BLaER1 treated with 17β-estradiol and CSF1 and Interleukin-3, amounts not matched to agents 10 nM and 100 nM (cell line): ENCODE results near the gene CHMP2B.
"Not testable (repeated sequence)": the region's sequence is repeated elsewhere in the genome, so short reads cannot be mapped to it uniquely, and the experiment has no call there.

Source experiments
- H3K27ac ChIP-seq, 11 experiments: shearing (Covaris generic); formaldehyde crosslinking; 2 replicates each; pipeline ENCODE4 v1.8.1; 2022
- H3K27me3 ChIP-seq, 11 experiments: shearing (Covaris generic); formaldehyde crosslinking; 2 replicates each; pipeline ENCODE4 v1.8.1; 2022
- H3K36me3 ChIP-seq, 11 experiments: shearing (Covaris generic); formaldehyde crosslinking; 2 replicates each; pipeline ENCODE4 v1.8.1; 2022
- H3K4me1 ChIP-seq, 10 experiments: shearing (Covaris generic); formaldehyde crosslinking; 2 replicates each; pipeline ENCODE4 v1.8.1; 2022
- H3K4me2 ChIP-seq, 11 experiments: shearing (Covaris generic); formaldehyde crosslinking; 2 replicates each; pipeline ENCODE4 v1.8.1; 2022
- H3K4me3 ChIP-seq, 10 experiments: shearing (Covaris generic); formaldehyde crosslinking; 2 replicates each; pipeline ENCODE4 v1.8.1; 2022
- H3K9ac ChIP-seq, 11 experiments: shearing (Covaris generic); formaldehyde crosslinking; 2 replicates each; pipeline ENCODE4 v1.8.1; 2022
- H3K9me3 ChIP-seq, 11 experiments: shearing (Covaris generic); formaldehyde crosslinking; replicated peaks in 1 of 11; 2 replicates each; pipeline ENCODE4 v1.8.1; 2022
- H4K20me1 ChIP-seq, 11 experiments: shearing (Covaris generic); formaldehyde crosslinking; 2 replicates each; pipeline ENCODE4 v1.8.1; 2022
- Cebpa-rat ChIP-seq, 11 experiments: shearing (Covaris generic); IDR thresholded peaks; 2 replicates each; pipeline ENCODE4 v1.8.1; 2022

CHMP2B gene

GRCh38 chr3:87219611-87220010 is 7.5 kb upstream of the CHMP2B start:
- Histone ChIP-seq H4K20me1 (no peaks in the 10 kb centered on the region), H3K36me3 (no peaks in the 10 kb centered on the region), H3K9ac (no peak overlapping the region), H3K27ac (no peak overlapping the region), H3K4me3 (no peak overlapping the region), H3K4me2 (no peak overlapping the region), H3K27me3 (no peaks in the 10 kb centered on the region), H3K4me1 (peaks cover 0 to 4% (median 0%) of the 10 kb centered on the region in 10 experiments; a peak in 1 of 20 replicates), H3K9me3 (0 out of 22 replicates have a peak, but pooled peaks cover 0 to 5% (median 0%) of the 10 kb centered on the region in 11 experiments)
- no peak for TF ChIP-seq Cebpa-rat (IDR thresholded peaks at IDR 0.05)

GRCh38 chr3:87225659-87226058 is 1.4 kb upstream of the CHMP2B start:
- Histone ChIP-seq H3K9ac (no peak overlapping the region), H4K20me1 (peaks cover 0 to 27% (median 15%) of the 10 kb centered on the region in 11 experiments; a peak in 13 of 22 replicates), H3K27me3 (no peaks in the 10 kb centered on the region), H3K4me1 (peaks cover 7 to 25% (median 20%) of the 10 kb centered on the region in 10 experiments), H3K36me3 (no peaks in the 10 kb centered on the region), H3K4me2 (peak overlapping the region in 4 of 11 experiments; percentile 65 to 91 (median 80); a peak in 3 of 22 replicates), H3K27ac (no peak overlapping the region), H3K9me3 (0 out of 22 replicates have a peak, but pooled peaks cover 0 to 5% (median 0%) of the 10 kb centered on the region in 11 experiments), H3K4me3 (no peak overlapping the region)
- TF ChIP-seq Cebpa-rat (IDR thresholded peaks at IDR 0.05) = no peak

DNA sequence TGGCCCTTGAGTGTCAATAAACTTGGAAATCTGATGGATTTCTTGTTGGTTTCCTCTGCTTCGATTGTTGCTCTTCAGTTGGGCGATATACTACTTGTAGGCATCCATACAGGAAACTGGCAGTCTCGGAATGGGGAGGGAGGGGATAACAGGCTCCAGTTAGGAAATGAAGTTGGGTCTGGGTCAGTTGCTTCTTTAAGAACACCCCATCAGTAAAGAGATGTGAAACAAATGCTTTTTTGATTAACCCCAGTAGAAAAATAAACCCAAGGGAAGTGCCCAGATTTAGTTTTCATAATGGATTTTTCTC is 681 bp downstream of the CHMP2B start:
- H3K4me3 ChIP-seq = peak overlapping the region; percentile 89 to 95 (median 92)
- peak overlapping the region; percentile 86 to 97 (median 90) for H3K9ac ChIP-seq
- H3K36me3 ChIP-seq = peaks cover 0 to 14% (median 0%) of the 10 kb centered on the region in 11 experiments; a peak in 2 of 22 replicates
- peaks cover 7 to 28% (median 20%) of the 10 kb centered on the region in 10 experiments for H3K4me1 ChIP-seq
- H4K20me1 ChIP-seq = peaks cover 0 to 48% (median 33%) of the 10 kb centered on the region in 11 experiments; a peak in 13 of 22 replicates
- H3K9me3 ChIP-seq = 0 out of 22 replicates have a peak, but pooled peaks cover 0 to under 1% (median 0%) of the 10 kb centered on the region in 11 experiments
- TF ChIP-seq Cebpa-rat (IDR thresholded peaks at IDR 0.05) = no peak
- H3K27ac ChIP-seq = peak overlapping the region; percentile 81 to 97 (median 86)
- H3K4me2 ChIP-seq = peak overlapping the region; percentile 78 to 96 (median 88)
- no peaks in the 10 kb centered on the region for H3K27me3 ChIP-seq

DNA sequence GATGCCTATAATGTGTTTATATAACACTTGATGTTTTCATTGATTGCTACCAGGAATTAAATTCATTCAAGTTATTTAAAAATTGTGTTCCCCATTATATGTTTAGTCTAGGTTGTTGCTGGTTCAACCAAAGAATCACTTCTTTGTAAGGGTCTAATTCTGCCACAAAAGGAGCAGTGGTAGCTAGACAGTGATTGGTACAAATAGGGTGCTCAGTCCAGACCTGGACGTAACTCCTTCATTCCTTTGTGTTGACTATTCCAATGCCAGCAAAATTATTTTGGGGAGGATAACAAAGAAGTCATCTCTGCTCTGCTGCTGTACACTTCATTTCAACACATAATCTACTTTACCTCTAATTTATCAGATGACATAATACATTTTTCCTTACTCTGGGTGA is 1.2 kb downstream of the CHMP2B start:
- Histone ChIP-seq H3K4me2 (peak overlapping the region; percentile 78 to 96 (median 88)), H3K27me3 (no peaks in the 10 kb centered on the region), H3K4me3 (peak overlapping the region; percentile 89 to 95 (median 92); a peak in 19 of 20 replicates), H3K9ac (peak overlapping the region in 9 of 11 experiments; percentile 86 to 97 (median 93); a peak in 13 of 22 replicates), H3K9me3 (no peaks in the 10 kb centered on the region), H3K27ac (peak overlapping the region in 2 of 11 experiments; percentile 95 to 97; a peak in 1 of 22 replicates), H4K20me1 (peaks cover 0 to 54% (median 34%) of the 10 kb centered on the region in 11 experiments; a peak in 14 of 22 replicates), H3K36me3 (peaks cover 0 to 18% (median 0%) of the 10 kb centered on the region in 11 experiments; a peak in 2 of 22 replicates), H3K4me1 (peaks cover 7 to 28% (median 21%) of the 10 kb centered on the region in 10 experiments)
- no peak for TF ChIP-seq Cebpa-rat (IDR thresholded peaks at IDR 0.05)

GRCh38 chr3:87229113-87229512 is 2.0 kb downstream of the CHMP2B start:
- Histone ChIP-seq H3K4me1 (peaks cover 7 to 28% (median 21%) of the 10 kb centered on the region in 10 experiments), H3K27me3 (no peaks in the 10 kb centered on the region), H3K4me3 (peak overlapping the region in 3 of 10 experiments; percentile 12 to 93 (median 89); a peak in 3 of 20 replicates), H3K9ac (peak overlapping the region in 1 of 11 experiments; percentile 96; a peak in 1 of 22 replicates), H4K20me1 (peaks cover 0 to 62% (median 34%) of the 10 kb centered on the region in 11 experiments; a peak in 15 of 22 replicates), H3K9me3 (no peaks in the 10 kb centered on the region), H3K4me2 (peak overlapping the region; percentile 78 to 96 (median 88); a peak in 17 of 22 replicates), H3K36me3 (peaks cover 0 to 22% (median 0%) of the 10 kb centered on the region in 11 experiments; a peak in 3 of 22 replicates), H3K27ac (no peak overlapping the region)
- no peak for TF ChIP-seq Cebpa-rat (IDR thresholded peaks at IDR 0.05)

DNA sequence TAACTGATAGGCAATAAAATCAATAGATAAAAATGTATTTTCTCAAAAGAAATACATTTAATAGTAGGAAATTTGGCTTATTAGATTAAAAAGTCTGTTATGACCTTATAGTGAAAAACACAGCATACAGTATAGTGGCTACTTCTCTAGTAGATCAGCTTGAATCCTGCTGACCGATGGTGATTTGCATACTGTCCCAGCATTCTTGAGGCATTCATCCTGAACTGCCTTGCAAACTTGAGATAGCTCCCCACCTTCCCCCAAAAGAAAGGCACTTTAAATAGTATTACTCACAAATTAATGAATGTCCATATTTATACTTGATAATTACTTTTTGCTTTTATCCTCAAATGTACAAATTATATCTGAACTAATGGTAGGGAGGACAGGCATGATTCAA is 6.7 kb downstream of the CHMP2B start:
- no peak overlapping the region for H3K4me3 ChIP-seq
- peaks cover 9 to 46% (median 19%) of the 10 kb centered on the region in 11 experiments; a peak in 19 of 22 replicates for H3K36me3 ChIP-seq
- TF ChIP-seq Cebpa-rat (IDR thresholded peaks at IDR 0.05) = no peak
- no peak overlapping the region for H3K27ac ChIP-seq
- H3K4me1 ChIP-seq = peaks cover 0 to 20% (median 5%) of the 10 kb centered on the region in 10 experiments; a peak in 16 of 20 replicates
- H4K20me1 ChIP-seq = peaks cover 0 to 99% (median 34%) of the 10 kb centered on the region in 11 experiments; a peak in 14 of 22 replicates
- H3K27me3 ChIP-seq = no peaks in the 10 kb centered on the region
- H3K4me2 ChIP-seq = no peak overlapping the region
- peaks cover 0 to 7% (median 0%) of the 10 kb centered on the region in 11 experiments; a peak in 2 of 22 replicates for H3K9me3 ChIP-seq
- H3K9ac ChIP-seq = no peak overlapping the region

DNA sequence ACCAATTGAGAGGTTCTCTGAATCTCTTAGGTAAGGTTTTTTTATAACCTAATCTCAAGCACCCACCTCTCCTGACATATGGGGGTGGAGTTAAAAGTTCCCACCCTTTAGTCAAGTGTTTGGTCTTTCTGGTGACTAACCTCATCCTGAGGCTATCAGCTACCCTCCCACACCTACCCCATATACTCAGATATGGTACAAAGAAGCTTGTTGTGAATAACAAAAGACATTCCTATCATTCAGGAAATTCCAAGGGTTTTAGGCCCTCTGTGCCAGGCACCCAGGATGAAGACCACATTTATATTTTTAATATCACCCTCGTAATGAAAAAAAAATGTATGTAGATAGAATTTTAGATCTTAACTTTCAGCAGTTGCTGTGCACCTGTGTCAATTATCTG is 9.0 kb downstream of the CHMP2B start:
- Histone ChIP-seq H3K4me3 (no peak overlapping the region), H3K27ac (no peak overlapping the region), H4K20me1 (peaks cover 0 to 99% (median 16%) of the 10 kb centered on the region in 11 experiments; a peak in 12 of 22 replicates), H3K9ac (no peak overlapping the region), H3K9me3 (peaks cover 0 to 7% (median 0%) of the 10 kb centered on the region in 11 experiments; a peak in 2 of 22 replicates), H3K36me3 (peaks cover 9 to 55% (median 23%) of the 10 kb centered on the region in 11 experiments; a peak in 20 of 22 replicates), H3K4me2 (no peak overlapping the region), H3K4me1 (peaks cover 0 to 8% (median 0%) of the 10 kb centered on the region in 10 experiments; a peak in 1 of 20 replicates), H3K27me3 (no peaks in the 10 kb centered on the region)
- no peak for TF ChIP-seq Cebpa-rat (IDR thresholded peaks at IDR 0.05)

DNA sequence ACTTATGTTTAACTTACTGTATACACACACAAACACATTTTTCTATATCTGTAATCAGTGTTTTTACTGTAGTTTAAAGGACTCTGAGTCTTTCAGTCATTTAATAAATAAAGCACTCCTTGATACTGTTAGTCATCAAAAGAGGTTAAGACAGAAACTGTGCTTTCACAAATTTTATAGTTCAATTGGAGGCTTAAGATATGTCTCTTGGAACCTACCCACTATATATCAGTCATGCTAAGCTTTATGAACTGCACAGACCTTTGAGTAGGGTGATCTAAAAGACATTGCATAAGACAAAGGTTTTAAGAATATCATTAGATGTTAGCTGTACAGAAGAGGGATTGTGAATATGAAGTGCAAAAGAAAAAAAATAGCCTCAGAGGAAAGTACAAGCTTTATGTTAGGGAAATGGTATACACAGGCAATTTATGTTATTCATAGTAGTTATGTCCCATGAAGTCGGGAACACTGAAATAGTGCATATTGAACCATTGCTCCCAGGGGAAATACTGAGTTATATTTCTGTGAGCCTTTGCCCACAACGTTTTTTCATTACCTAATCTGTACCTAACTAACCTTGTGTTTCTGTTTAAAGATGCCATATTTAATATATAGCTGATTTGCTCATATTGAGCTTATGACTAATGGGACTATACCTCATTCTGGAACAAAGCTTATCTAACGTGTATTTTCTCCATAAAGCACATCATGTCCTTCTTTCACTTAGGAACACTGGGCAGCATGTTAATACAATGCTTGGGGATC is 19.7 kb downstream of the CHMP2B start:
- Histone ChIP-seq H3K4me3 (no peak overlapping the region), H3K27me3 (no peaks in the 10 kb centered on the region), H3K4me2 (no peak overlapping the region), H3K9ac (no peak overlapping the region), H3K4me1 (no peaks in the 10 kb centered on the region), H3K9me3 (no peaks in the 10 kb centered on the region), H4K20me1 (peaks cover 0 to 47% (median 0%) of the 10 kb centered on the region in 11 experiments; a peak in 4 of 22 replicates), H3K27ac (no peak overlapping the region), H3K36me3 (peaks cover 30 to 81% (median 42%) of the 10 kb centered on the region in 11 experiments)
- no peak for TF ChIP-seq Cebpa-rat (IDR thresholded peaks at IDR 0.05)

DNA sequence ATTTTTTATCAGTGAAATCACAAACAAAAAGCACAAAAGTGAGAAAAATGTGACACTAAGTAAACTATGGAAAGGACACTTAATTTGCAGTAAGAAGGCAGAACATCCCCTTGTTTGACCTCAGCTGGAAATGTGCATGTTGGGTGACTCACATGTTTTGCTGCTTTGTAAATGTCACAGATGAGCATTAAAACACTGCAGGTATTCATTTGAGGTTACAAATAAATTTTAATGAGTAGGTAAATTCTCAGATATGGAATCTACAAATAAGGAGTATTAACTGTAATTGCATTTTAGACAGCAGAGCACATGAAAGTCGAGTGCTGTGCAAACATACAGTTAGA is 20.3 kb downstream of the CHMP2B start:
- no peak overlapping the region for H3K9ac ChIP-seq
- H3K4me2 ChIP-seq = no peak overlapping the region
- no peak overlapping the region for H3K27ac ChIP-seq
- H4K20me1 ChIP-seq = peaks cover 0 to 45% (median 0%) of the 10 kb centered on the region in 11 experiments; a peak in 4 of 22 replicates
- no peaks in the 10 kb centered on the region for H3K9me3 ChIP-seq
- peaks cover 30 to 84% (median 46%) of the 10 kb centered on the region in 11 experiments for H3K36me3 ChIP-seq
- TF ChIP-seq Cebpa-rat (IDR thresholded peaks at IDR 0.05) = no peak
- H3K4me3 ChIP-seq = no peak overlapping the region
- no peaks in the 10 kb centered on the region for H3K27me3 ChIP-seq
- H3K4me1 ChIP-seq = no peaks in the 10 kb centered on the region

DNA sequence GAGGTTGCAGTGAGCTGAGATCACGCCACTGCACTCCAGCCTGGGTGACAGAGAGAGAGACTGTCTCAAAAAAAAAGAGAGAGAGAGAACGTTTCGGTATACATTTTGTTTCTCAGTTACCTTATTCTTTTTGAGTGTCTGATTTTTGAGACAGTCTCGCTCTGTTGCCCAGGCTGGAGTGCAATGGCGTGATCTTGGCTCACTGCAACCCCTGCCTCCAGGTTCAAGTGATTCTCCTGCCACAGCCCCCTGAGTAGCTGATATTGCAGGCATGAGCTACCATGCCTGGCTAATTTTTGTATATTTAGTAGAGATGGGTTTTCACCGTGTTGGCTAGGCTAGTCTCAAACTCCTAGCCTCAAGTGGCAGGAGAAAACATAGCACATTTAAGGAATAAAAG is 21.1 kb downstream of the CHMP2B start:
- not testable (repeated sequence) for H3K27ac ChIP-seq, H3K4me1 ChIP-seq, H3K9ac ChIP-seq, H3K9me3 ChIP-seq, H3K4me3 ChIP-seq, H3K27me3 ChIP-seq, H3K4me2 ChIP-seq
- Histone ChIP-seq H3K36me3 (peaks cover 32 to 84% (median 50%) of the 10 kb centered on the region in 11 experiments), H4K20me1 (peaks cover 0 to 36% (median 0%) of the 10 kb centered on the region in 11 experiments; a peak in 4 of 22 replicates)
